GM12801 (cell line): Measurements from ENCODE around the gene CREB3L1.

Experiments used
- CTCF ChIP-seq: IDR thresholded peaks from one replicate; pipeline ENCODE4 v1.5.1; 2011; ENCODE audit warnings: control low read depth; ENCODE audit not compliant: insufficient read length; ENCODE audit errors: extremely low read depth

Gene CREB3L1

GRCh38 chr11:46249938-46250744, 27.3 kb upstream of the CREB3L1 start:
- no peak for TF ChIP-seq CTCF

GRCh38 chr11:46250745-46251052, 26.8 kb upstream of the CREB3L1 start:
- no peak for TF ChIP-seq CTCF

GRCh38 chr11:46251954-46252353, 25.5 kb upstream of the CREB3L1 start:
- no peak for TF ChIP-seq CTCF

- TF ChIP-seq CTCF = no peak
Observed at GRCh38 chr11:46252373-46252914, 25.0 kb upstream of the CREB3L1 start.

- TF ChIP-seq CTCF = no peak
Observed at GRCh38 chr11:46253258-46254132, 24.0 kb upstream of the CREB3L1 start.

- no peak for TF ChIP-seq CTCF
Observed at GRCh38 chr11:46254133-46254491, 23.4 kb upstream of the CREB3L1 start.

- no peak for TF ChIP-seq CTCF
Observed at GRCh38 chr11:46256540-46257001, 20.9 kb upstream of the CREB3L1 start.
